ENCODE results near the gene DPAGT1.
"Not testable (repeated sequence)": the region's sequence is repeated elsewhere in the genome, so short reads cannot be mapped to it uniquely, and the experiment has no call there.

DPAGT1 gene

GRCh38 chr11:119109843-119110242 is 8.2 kb upstream of the DPAGT1 start:
- ATAC-seq (replicated peaks) (no peak), DNase-seq (no peak)
- Mint-ChIP-seq H3K4me3 (no peak overlapping the region), H3K4me1 (peaks cover 32 to 44% of the 10 kb centered on the region in 2 donors), H3K9me3 (no peaks in the 10 kb centered on the region), H3K27me3 (no peaks in the 10 kb centered on the region), H3K27ac (no peak overlapping the region), H3K36me3 (peaks cover 14 to 36% of the 10 kb centered on the region in 2 donors)

DNA sequence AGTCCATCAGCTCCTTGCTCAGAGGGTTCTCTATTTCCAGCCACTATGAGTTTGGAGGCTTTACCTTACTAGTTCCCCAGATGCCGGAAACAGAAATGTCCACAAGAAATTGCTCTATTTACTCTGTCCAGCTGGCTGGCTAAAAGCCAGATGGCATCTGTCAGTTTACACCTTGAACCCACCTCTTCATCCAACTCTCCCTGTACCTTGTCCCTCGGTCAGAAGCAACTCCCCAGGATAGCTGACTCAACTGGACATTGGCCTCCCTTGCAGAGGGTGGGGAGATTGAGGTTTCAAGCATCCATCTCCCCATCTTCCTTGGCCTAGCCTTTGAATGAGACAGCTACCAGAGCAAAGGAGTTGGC is 7.2 kb upstream of the DPAGT1 start:
- no peak for ATAC-seq (replicated peaks)
- peaks cover 11 to 31% of the 10 kb centered on the region in 2 donors for H3K36me3 Mint-ChIP-seq
- H3K27ac Mint-ChIP-seq: no peak overlapping the region
- H3K4me1 Mint-ChIP-seq: peaks cover 32 to 44% of the 10 kb centered on the region in 2 donors
- no peaks in the 10 kb centered on the region for H3K27me3 Mint-ChIP-seq
- no peak for DNase-seq
- peak overlapping the region; percentile 87 for H3K4me3 Mint-ChIP-seq
- H3K9me3 Mint-ChIP-seq: no peaks in the 10 kb centered on the region

DNA sequence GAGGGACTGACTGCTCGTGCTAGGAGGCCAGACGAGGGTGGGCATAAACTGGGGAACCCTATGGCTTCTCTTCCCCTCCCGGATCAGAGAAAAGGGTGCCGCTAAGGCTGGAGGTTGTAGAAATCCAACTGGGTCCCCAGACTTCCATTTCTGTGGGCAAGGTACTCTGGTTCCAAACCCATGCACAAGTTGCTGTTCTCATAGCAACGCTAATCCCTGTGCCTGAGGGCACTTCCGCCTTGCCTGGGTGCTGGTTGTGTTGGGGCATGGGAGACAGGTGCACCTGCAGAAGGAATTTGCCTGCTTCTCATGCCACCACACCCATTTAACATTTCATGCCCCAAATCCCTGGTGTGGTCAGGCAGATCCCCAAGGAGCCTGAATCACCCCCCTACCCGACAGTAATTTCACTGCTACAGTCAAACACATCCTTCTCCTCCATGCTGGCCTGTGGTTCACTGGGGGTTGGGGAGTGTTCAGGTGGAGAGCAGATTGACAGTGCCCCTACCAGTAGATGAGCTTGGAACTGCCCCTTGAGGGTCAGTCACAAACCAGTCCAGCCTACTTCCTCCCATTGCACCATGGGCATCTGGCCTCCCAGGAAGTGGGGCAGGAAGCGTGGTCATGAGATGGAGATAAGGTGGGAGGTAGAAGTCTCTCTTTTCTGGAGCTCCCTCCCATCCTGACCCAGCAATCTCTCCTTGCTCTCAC is 6.6 kb upstream of the DPAGT1 start:
- no peak for DNase-seq
- no peaks in the 10 kb centered on the region for H3K27me3 Mint-ChIP-seq
- H3K36me3 Mint-ChIP-seq: peaks cover 11 to 28% of the 10 kb centered on the region in 2 donors
- peak overlapping the region; percentile 87 for H3K4me3 Mint-ChIP-seq
- peaks cover 32 to 44% of the 10 kb centered on the region in 2 donors for H3K4me1 Mint-ChIP-seq
- ATAC-seq (replicated peaks): no peak
- peak overlapping the region; percentile 38 for H3K27ac Mint-ChIP-seq
- no peaks in the 10 kb centered on the region for H3K9me3 Mint-ChIP-seq

GRCh38 chr11:119107538-119108145 is 6.0 kb upstream of the DPAGT1 start:
- Mint-ChIP-seq H3K4me1 (peaks cover 32 to 44% of the 10 kb centered on the region in 2 donors), H3K9me3 (no peaks in the 10 kb centered on the region), H3K36me3 (peaks cover 11 to 21% of the 10 kb centered on the region in 2 donors), H3K27ac (no peak overlapping the region), H3K4me3 (peak overlapping the region; percentile 87 to 96), H3K27me3 (no peaks in the 10 kb centered on the region)
- peak; percentile 22 to 23 for ATAC-seq (replicated peaks)
- DNase-seq: no peak

DNA sequence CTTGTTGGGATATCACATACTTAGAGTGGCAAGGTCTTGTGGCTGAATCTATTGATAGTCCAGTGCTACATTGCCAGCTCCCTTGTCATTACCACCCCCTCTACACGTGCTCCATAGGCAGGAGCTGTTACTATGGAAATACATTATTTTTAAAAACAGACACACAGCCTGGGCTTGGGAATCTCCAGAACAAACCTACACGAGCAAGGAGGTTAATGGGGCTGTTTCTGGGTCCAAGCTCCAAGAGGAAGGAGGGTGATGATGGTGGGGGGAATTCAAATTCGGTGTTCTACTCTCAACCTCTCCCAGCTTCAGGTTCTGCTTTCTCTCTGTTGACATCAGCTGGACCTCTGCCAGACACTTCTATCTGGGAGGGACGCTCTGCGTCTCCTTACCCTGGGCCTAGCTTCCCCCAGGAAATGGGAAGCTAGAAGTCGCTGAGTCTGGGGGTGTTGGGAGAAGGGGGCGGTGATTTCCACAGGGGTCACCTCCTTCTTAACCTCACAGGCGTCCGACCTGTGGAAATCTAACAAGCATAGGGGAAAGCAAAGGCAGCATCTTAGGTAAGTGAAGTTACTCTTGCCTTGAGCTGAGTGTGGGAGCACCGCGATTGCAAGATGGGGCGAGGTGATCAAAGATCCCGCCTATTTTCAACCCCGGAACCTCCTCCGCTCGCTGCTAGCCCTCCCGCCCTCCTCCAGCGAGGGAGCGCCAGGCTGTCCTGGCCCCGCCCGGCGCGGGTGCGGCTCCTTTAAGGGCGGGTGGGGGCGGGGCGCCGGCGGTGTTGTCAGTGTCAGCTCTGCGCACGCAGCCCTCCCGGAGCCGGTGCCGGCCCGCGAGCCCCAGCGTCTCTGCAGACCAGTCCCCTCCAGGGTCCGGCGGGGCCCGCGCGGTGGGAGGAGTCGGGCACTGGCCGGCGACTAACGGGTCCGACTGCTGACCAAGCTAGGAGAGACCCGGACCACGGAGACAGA is 5.2 kb upstream of the DPAGT1 start, which contains the start of gene C2CD2L:
TSS of gene C2CD2L (plus strand) at position 781 of the 974 bp plus-strand sequence. CDS start 398 bp downstream, outside the sequence.
- Mint-ChIP-seq H3K4me1 (peaks cover 32 to 44% of the 10 kb centered on the region in 2 donors), H3K4me3 (peak within 1 kb of the TSS; percentile 87 to 96), H3K27ac (peak within 1 kb of the TSS; percentile 96), H3K9me3 (no peaks in the 10 kb centered on the region), H3K27me3 (no peaks in the 10 kb centered on the region), H3K36me3 (peaks cover 9 to 18% of the 10 kb centered on the region in 2 donors)
- DNase-seq: peak; percentile 83
- ATAC-seq (replicated peaks): peak; percentile 90 to 92

- H3K9me3 Mint-ChIP-seq: no peaks in the 10 kb centered on the region
- H3K4me1 Mint-ChIP-seq: peaks cover 33 to 41% of the 10 kb centered on the region in 2 donors
- no peak for DNase-seq
These were observed 2.1 kb upstream of the DPAGT1 start for GRCh38 chr11:119103793-119104192.

DNA sequence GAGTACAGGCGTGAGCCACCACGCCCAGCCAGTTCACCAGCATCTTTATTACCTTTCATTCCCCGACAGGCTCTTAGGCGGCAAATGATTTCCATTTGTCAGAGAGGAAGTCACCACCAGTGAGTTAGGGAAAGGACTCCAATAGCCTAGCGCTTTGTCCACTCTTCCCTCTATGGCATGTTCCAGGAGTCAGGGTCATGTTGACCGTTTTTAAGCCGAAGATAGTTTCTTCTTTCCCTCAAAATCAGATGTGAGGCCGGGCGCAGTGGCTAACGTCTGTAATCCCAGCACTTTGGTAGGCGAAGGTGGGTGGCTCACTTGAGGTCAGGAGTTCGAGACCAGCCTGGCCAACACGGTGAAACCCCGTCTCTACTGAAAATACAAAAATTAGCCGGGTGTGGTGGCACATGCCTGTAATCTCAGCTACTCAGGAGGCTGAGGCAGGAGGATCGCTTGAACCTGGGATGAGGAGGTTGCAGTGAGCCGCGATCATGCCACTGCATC is 1.6 kb upstream of the DPAGT1 start:
- peak overlapping the region; percentile 20 for H3K27ac Mint-ChIP-seq
- peak overlapping the region; percentile 55 to 93 for H3K4me3 Mint-ChIP-seq
- H3K4me1 Mint-ChIP-seq: peaks cover 30 to 36% of the 10 kb centered on the region in 2 donors
- H3K36me3 Mint-ChIP-seq; H3K27me3 Mint-ChIP-seq; DNase-seq; ATAC-seq (replicated peaks); H3K9me3 Mint-ChIP-seq: not testable (repeated sequence)

More at GRCh38 chr11:119103793-119104192, 2.1 kb upstream of the DPAGT1 start:
- Mint-ChIP-seq H3K27me3 (no peaks in the 10 kb centered on the region), H3K36me3 (peaks cover 0 to 4% of the 10 kb centered on the region in 2 donors), H3K4me3 (no peak overlapping the region), H3K27ac (no peak overlapping the region)
- no peak for ATAC-seq (replicated peaks)

GRCh38 chr11:119100994-119101758 is 477 bp downstream of the DPAGT1 start:
- H3K4me1 Mint-ChIP-seq: peaks cover 26 to 37% of the 10 kb centered on the region in 2 donors
- peak overlapping the region; percentile 98 for H3K27ac Mint-ChIP-seq
- no peaks in the 10 kb centered on the region for H3K9me3 Mint-ChIP-seq
- ATAC-seq (replicated peaks): peak; percentile 32 to 34
- H3K4me3 Mint-ChIP-seq: peak overlapping the region; percentile 93 to 97
- peaks cover 15 to 23% of the 10 kb centered on the region in 2 donors for H3K36me3 Mint-ChIP-seq
- no peak for DNase-seq
- H3K27me3 Mint-ChIP-seq: no peaks in the 10 kb centered on the region

GRCh38 chr11:119100246-119100970 is 1.2 kb downstream of the DPAGT1 start:
- no peaks in the 10 kb centered on the region for H3K9me3 Mint-ChIP-seq
- H3K27me3 Mint-ChIP-seq: no peaks in the 10 kb centered on the region
- peaks cover 15 to 23% of the 10 kb centered on the region in 2 donors for H3K36me3 Mint-ChIP-seq
- H3K4me1 Mint-ChIP-seq: peaks cover 25 to 40% of the 10 kb centered on the region in 2 donors
- no peak for DNase-seq
- no peak for ATAC-seq (replicated peaks)
- peak overlapping the region; percentile 93 to 97 for H3K4me3 Mint-ChIP-seq
- no peak overlapping the region for H3K27ac Mint-ChIP-seq

- Mint-ChIP-seq H3K4me1 (peaks cover 25 to 47% of the 10 kb centered on the region in 2 donors), H3K36me3 (peaks cover 20 to 27% of the 10 kb centered on the region in 2 donors), H3K9me3 (no peaks in the 10 kb centered on the region), H3K27ac (no peak overlapping the region), H3K27me3 (no peaks in the 10 kb centered on the region), H3K4me3 (no peak overlapping the region)
- DNase-seq (no peak), ATAC-seq (replicated peaks) (no peak)
These were observed 1.9 kb downstream of the DPAGT1 start for GRCh38 chr11:119099711-119100110.

DNA sequence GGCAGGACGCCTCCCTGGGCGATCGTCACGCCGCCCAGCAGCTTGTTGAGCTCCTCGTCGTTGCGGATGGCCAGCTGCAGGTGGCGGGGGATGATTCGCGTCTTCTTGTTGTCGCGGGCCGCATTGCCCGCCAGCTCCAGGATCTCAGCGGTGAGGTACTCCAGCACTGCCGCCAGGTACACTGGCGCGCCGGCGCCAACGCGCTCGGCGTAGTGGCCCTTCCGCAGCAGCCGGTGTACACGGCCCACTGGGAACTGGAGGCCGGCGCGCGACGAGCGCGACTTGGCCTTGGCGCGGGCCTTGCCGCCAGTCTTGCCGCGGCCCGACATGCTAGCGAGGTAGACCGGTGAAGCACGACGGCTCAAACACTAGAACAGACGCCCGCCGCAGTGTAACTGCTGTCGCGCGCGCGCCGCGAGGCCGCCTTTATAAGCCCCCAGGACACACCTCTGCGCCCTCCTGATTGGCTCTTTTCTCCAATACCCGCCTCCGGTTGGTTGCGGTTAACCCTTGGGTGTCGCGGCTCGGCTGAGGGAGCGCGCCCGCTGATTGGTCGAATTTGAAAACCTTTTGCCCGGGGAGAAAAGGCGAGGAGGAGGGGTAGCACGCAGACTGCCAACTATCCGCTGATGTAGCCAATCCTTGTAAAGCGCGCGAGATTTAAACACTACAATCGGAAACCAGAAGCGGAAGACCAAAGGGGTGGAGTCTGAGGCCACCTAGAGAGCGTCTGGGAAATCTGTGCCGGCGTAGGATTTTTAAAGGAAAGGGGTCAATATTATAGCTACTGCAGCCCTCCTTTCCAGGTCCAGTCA is 6.4 kb downstream of the DPAGT1 start:
- H3K4me3 Mint-ChIP-seq: peak overlapping the region; percentile 93 to 97
- H3K27me3 Mint-ChIP-seq: no peaks in the 10 kb centered on the region
- H3K36me3 Mint-ChIP-seq: peaks cover 35 to 50% of the 10 kb centered on the region in 2 donors
- H3K4me1 Mint-ChIP-seq: peaks cover 30 to 61% of the 10 kb centered on the region in 2 donors
- peak overlapping the region; percentile 97 for H3K27ac Mint-ChIP-seq
- no peaks in the 10 kb centered on the region for H3K9me3 Mint-ChIP-seq
- DNase-seq (peak; percentile 99), ATAC-seq (replicated peaks) (peak; percentile 88 to 92)

DNA sequence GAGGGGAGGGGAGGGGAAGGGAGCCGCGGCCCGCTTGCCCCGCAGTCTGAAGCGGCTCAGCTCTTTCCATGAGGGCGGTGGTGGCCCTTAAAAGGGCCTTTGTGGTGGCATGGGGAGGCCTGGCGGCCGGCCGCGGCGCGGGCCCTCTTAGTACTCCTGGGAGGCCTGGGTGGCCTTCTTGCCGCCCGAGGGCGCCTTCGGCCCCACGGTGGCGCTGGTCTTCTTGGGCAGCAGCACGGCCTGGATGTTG is 6.9 kb downstream of the DPAGT1 start:
- H3K27me3 Mint-ChIP-seq: no peaks in the 10 kb centered on the region
- peaks cover 41 to 55% of the 10 kb centered on the region in 2 donors for H3K36me3 Mint-ChIP-seq
- peak; percentile 57 to 61 for ATAC-seq (replicated peaks)
- peaks cover 26 to 61% of the 10 kb centered on the region in 2 donors for H3K4me1 Mint-ChIP-seq
- H3K9me3 Mint-ChIP-seq: no peaks in the 10 kb centered on the region
- DNase-seq: peak; percentile 66
- peak overlapping the region; percentile 97 for H3K27ac Mint-ChIP-seq
- H3K4me3 Mint-ChIP-seq: peak overlapping the region; percentile 93 to 97
